NB4 (cell line): Measurements from ENCODE around the gene RMC1.

ENCODE experiments used
- CTCF ChIP-seq: IDR thresholded peaks from one replicate; pipeline ENCODE4 v1.5.1; 2012; ENCODE audit warnings: low read depth, low read length
- POLR2A ChIP-seq: IDR thresholded peaks from 2 replicates; pipeline ENCODE4 v1.6.1; 2011; ENCODE audit warnings: mild to moderate bottlenecking; ENCODE audit not compliant: insufficient read length; ENCODE audit errors: extremely low read depth

GRCh38 chr18:23487738-23488570 lies 15.4 kb upstream of the RMC1 start:
- no peak for TF ChIP-seq CTCF
- TF ChIP-seq POLR2A = no peak
